IMR-90 (cell line): ENCODE data around the gene UNC5B.

Source experiments
- BHLHE40 ChIP-seq: fragments of 150-350 bp; IDR thresholded peaks from 2 replicates; pipeline ENCODE4 v1.6.1; 2016; ENCODE audit warnings: mild to moderate bottlenecking, low read depth, low read length
- MAFK ChIP-seq: IDR thresholded peaks from 2 replicates; pipeline ENCODE4 v1.6.1; 2012; ENCODE audit warnings: low read depth, low read length, improper control_type of control experiment
- POLR2A ChIP-seq: IDR thresholded peaks from 2 replicates; pipeline ENCODE4 v1.6.1; 2012; ENCODE audit warnings: mild to moderate bottlenecking, low read depth, low read length
- RAD21 ChIP-seq: IDR thresholded peaks from 2 replicates; pipeline ENCODE4 v1.6.1; 2012; ENCODE audit warnings: low read length, improper control_type of control experiment
- TF ChIP-seq, protein P1 (sequence below): conservative IDR thresholded peaks from 2 replicates; pipeline ENCODE4 v1.5.1; 2012; ENCODE audit warnings: mild to moderate bottlenecking, low read depth, low read length, improper control_type of control experiment
- TF ChIP-seq, protein P2 (sequence below): fragments of 150-350 bp; IDR thresholded peaks from 2 replicates; pipeline ENCODE4 v1.6.1; 2017; ENCODE audit warnings: mild to moderate bottlenecking, antibody characterized with exemption, low read length, low read depth

DNA sequence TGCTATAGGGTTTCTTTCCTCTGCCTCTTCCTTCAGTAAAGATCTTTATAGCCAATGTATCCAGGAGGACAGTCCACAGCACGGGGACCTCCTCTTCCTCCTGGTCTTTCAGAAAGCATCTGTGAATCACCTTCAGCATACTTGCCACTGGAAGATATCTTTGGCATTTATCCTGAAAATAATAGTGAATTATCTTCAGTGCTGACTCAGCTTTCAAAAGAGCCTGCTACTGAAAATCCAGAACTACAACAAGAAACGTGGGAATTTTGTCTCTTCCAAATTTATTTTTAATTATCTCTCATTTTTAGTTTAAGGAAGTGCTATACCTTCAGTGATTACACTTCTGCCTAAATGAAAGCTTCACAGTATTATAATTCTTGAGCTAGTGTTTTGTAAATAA is 7.6 kb upstream of the UNC5B start:
- TF ChIP-seq, protein P1, sequence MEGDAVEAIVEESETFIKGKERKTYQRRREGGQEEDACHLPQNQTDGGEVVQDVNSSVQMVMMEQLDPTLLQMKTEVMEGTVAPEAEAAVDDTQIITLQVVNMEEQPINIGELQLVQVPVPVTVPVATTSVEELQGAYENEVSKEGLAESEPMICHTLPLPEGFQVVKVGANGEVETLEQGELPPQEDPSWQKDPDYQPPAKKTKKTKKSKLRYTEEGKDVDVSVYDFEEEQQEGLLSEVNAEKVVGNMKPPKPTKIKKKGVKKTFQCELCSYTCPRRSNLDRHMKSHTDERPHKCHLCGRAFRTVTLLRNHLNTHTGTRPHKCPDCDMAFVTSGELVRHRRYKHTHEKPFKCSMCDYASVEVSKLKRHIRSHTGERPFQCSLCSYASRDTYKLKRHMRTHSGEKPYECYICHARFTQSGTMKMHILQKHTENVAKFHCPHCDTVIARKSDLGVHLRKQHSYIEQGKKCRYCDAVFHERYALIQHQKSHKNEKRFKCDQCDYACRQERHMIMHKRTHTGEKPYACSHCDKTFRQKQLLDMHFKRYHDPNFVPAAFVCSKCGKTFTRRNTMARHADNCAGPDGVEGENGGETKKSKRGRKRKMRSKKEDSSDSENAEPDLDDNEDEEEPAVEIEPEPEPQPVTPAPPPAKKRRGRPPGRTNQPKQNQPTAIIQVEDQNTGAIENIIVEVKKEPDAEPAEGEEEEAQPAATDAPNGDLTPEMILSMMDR: no peak
- TF ChIP-seq POLR2A (no peak), MAFK (peak; percentile 85), RAD21 (no peak), BHLHE40 (no peak)
- TF ChIP-seq, protein P2, sequence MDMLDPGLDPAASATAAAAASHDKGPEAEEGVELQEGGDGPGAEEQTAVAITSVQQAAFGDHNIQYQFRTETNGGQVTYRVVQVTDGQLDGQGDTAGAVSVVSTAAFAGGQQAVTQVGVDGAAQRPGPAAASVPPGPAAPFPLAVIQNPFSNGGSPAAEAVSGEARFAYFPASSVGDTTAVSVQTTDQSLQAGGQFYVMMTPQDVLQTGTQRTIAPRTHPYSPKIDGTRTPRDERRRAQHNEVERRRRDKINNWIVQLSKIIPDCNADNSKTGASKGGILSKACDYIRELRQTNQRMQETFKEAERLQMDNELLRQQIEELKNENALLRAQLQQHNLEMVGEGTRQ: no peak
